ENCODE measurements around the gene SCGB1D2. TPM values are rescaled to one million over a fixed set of nuclear protein-coding genes. Genes with fewer than 3 reads are reported as not detected.

SCGB1D2 gene
- total and polyA plus RNA-seq, 2 donors (not counting 1 experiment from before 2014, with no cell fraction given) = not detected

DNA sequence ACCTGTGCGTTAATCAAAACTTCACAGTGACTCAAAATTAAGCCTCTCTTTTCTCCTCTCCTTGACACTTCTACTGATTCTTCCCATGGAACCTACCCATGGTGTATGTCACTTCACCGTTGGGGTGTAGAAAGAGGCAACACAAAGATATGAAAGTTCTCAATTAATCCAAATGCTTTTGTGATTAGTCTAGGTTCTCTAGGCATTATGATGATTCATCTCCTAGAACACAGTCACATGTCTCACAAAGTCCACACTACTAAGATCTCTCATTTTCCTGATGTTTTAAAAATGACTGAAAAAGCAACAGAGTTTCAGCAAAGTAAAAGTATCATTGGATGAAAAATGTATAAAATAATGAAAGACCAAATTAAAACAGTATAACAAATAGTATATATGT, 14.2 kb downstream of the SCGB1D2 start:
- H3K36me3 ChIP-seq (ENCODE audit: control insufficient read depth, insufficient read depth, low read length) = no peaks in the 10 kb centered on the region
- no peak for DNase-seq (ENCODE audit: low read depth in 2 of 2)
- no peaks in the 10 kb centered on the region for H3K27me3 ChIP-seq (ENCODE audit: control insufficient read depth, insufficient read depth, low read length)
- no peak overlapping the region for H3K27ac ChIP-seq (ENCODE audit: insufficient read depth, low read length)
- no peaks in the 10 kb centered on the region for H3K9me3 ChIP-seq (ENCODE audit: control insufficient read depth, insufficient read depth, low read depth, low read length)
- H3K4me3 ChIP-seq (replicated peaks in 1 of 4; ENCODE audit: control extremely low read depth in 1 of 4, insufficient read depth in 1 of 4, low read depth in 3 of 4, low read length in 4 of 4) = no peak overlapping the region
- no peak overlapping the region for H3K4me2 ChIP-seq (ENCODE audit: extremely low read depth, insufficient read depth, low read length)
- H3K9ac ChIP-seq (ENCODE audit: insufficient read depth, low read length) = no peak overlapping the region
- H2AFZ ChIP-seq (ENCODE audit: low read length) = no peak overlapping the region
- no peaks in the 10 kb centered on the region for H3K79me2 ChIP-seq (ENCODE audit: control insufficient read depth, insufficient read depth, low read length)
- H3K4me1 ChIP-seq (ENCODE audit: control insufficient read depth, extremely low read depth, insufficient read depth, low read length) = no peaks in the 10 kb centered on the region
- TF ChIP-seq, protein P1, sequence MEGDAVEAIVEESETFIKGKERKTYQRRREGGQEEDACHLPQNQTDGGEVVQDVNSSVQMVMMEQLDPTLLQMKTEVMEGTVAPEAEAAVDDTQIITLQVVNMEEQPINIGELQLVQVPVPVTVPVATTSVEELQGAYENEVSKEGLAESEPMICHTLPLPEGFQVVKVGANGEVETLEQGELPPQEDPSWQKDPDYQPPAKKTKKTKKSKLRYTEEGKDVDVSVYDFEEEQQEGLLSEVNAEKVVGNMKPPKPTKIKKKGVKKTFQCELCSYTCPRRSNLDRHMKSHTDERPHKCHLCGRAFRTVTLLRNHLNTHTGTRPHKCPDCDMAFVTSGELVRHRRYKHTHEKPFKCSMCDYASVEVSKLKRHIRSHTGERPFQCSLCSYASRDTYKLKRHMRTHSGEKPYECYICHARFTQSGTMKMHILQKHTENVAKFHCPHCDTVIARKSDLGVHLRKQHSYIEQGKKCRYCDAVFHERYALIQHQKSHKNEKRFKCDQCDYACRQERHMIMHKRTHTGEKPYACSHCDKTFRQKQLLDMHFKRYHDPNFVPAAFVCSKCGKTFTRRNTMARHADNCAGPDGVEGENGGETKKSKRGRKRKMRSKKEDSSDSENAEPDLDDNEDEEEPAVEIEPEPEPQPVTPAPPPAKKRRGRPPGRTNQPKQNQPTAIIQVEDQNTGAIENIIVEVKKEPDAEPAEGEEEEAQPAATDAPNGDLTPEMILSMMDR (conservative IDR thresholded peaks at IDR 0.05 in 1 of 2, IDR thresholded peaks at IDR 0.05 in 1 of 2; ENCODE audit: low read depth in 1 of 2, low read length in 2 of 2) = no peak
- TF ChIP-seq EZH2 (IDR thresholded peaks at IDR 0.05; ENCODE audit: low read length, missing control alignments) = no peak
- H4K20me1 ChIP-seq (ENCODE audit: control insufficient read depth, extremely low read depth, insufficient read depth, low read length) = no peaks in the 10 kb centered on the region

GRCh38 chr11:62260261-62260953, 18.4 kb downstream of the SCGB1D2 start:
- Histone ChIP-seq H3K36me3 (ENCODE audit: control insufficient read depth, insufficient read depth, low read length) (no peaks in the 10 kb centered on the region), H3K4me1 (ENCODE audit: control insufficient read depth, extremely low read depth, insufficient read depth, low read length) (no peaks in the 10 kb centered on the region), H3K27ac (ENCODE audit: insufficient read depth, low read length) (no peak overlapping the region), H2AFZ (ENCODE audit: low read length) (no peak overlapping the region), H3K79me2 (ENCODE audit: control insufficient read depth, insufficient read depth, low read length) (no peaks in the 10 kb centered on the region), H4K20me1 (ENCODE audit: control insufficient read depth, extremely low read depth, insufficient read depth, low read length) (no peaks in the 10 kb centered on the region), H3K4me3 (replicated peaks in 1 of 4; ENCODE audit: control extremely low read depth in 1 of 4, insufficient read depth in 1 of 4, low read depth in 3 of 4, low read length in 4 of 4) (no peak overlapping the region), H3K27me3 (ENCODE audit: control insufficient read depth, insufficient read depth, low read length) (no peaks in the 10 kb centered on the region), H3K9me3 (ENCODE audit: control insufficient read depth, insufficient read depth, low read depth, low read length) (no peaks in the 10 kb centered on the region), H3K4me2 (ENCODE audit: extremely low read depth, insufficient read depth, low read length) (no peak overlapping the region), H3K9ac (ENCODE audit: insufficient read depth, low read length) (no peak overlapping the region)
- TF ChIP-seq EZH2 (IDR thresholded peaks at IDR 0.05; ENCODE audit: low read length, missing control alignments) = no peak
- TF ChIP-seq, protein P1 (conservative IDR thresholded peaks at IDR 0.05 in 1 of 2, IDR thresholded peaks at IDR 0.05 in 1 of 2; ENCODE audit: low read depth in 1 of 2, low read length in 2 of 2) = no peak
- DNase-seq (ENCODE audit: low read depth in 2 of 2) = no peak

GRCh38 chr11:62264004-62264403, 22.0 kb downstream of the SCGB1D2 start:
- Histone ChIP-seq H3K4me3 (replicated peaks in 1 of 4; ENCODE audit: control extremely low read depth in 1 of 4, insufficient read depth in 1 of 4, low read depth in 3 of 4, low read length in 4 of 4) (no peak overlapping the region), H3K36me3 (ENCODE audit: control insufficient read depth, insufficient read depth, low read length) (no peaks in the 10 kb centered on the region), H4K20me1 (ENCODE audit: control insufficient read depth, extremely low read depth, insufficient read depth, low read length) (no peaks in the 10 kb centered on the region), H3K27ac (ENCODE audit: insufficient read depth, low read length) (no peak overlapping the region), H3K9me3 (ENCODE audit: control insufficient read depth, insufficient read depth, low read depth, low read length) (no peaks in the 10 kb centered on the region), H3K4me1 (ENCODE audit: control insufficient read depth, extremely low read depth, insufficient read depth, low read length) (no peaks in the 10 kb centered on the region), H3K27me3 (ENCODE audit: control insufficient read depth, insufficient read depth, low read length) (no peaks in the 10 kb centered on the region), H3K4me2 (ENCODE audit: extremely low read depth, insufficient read depth, low read length) (no peak overlapping the region), H3K9ac (ENCODE audit: insufficient read depth, low read length) (no peak overlapping the region), H3K79me2 (ENCODE audit: control insufficient read depth, insufficient read depth, low read length) (no peaks in the 10 kb centered on the region), H2AFZ (ENCODE audit: low read length) (no peak overlapping the region)
- TF ChIP-seq, protein P1 (conservative IDR thresholded peaks at IDR 0.05 in 1 of 2, IDR thresholded peaks at IDR 0.05 in 1 of 2; ENCODE audit: low read depth in 1 of 2, low read length in 2 of 2) = no peak
- TF ChIP-seq EZH2 (IDR thresholded peaks at IDR 0.05; ENCODE audit: low read length, missing control alignments) = no peak
- no peak for DNase-seq (ENCODE audit: low read depth in 2 of 2)
